Fibroblast of villous mesenchyme (primary cell): ENCODE data around the gene KAT2B. TPM values are rescaled to one million over a fixed set of nuclear protein-coding genes. Genes with fewer than 3 reads are reported as not detected.

Experiments
- DNase-seq: peaks from one replicate; pipeline ENCODE4 v3.0.0-alpha.2; 2010; ENCODE audit warnings: low read depth
- H3K4me3 ChIP-seq: 2 replicates; pipeline ENCODE4 v1.5.1; 2011; ENCODE audit warnings: low read depth, mild to moderate bottlenecking, low read length
- total RNA-seq: library from RNA; depleted of rRNA; stranded (reverse); fragments of >200 nt; gene quantifications from 2 replicates; pipeline ENCODE4 v1.2.3, GENCODE V29; 2012
- TF ChIP-seq, protein P1 (sequence below): IDR thresholded peaks from 2 replicates; pipeline ENCODE4 v1.5.1; 2012; ENCODE audit warnings: low read depth, mild to moderate bottlenecking, low read length; ENCODE audit not compliant: insufficient read depth

Gene KAT2B
- total RNA-seq, 1 donor = 12.5 TPM

GRCh38 chr3:20077068-20077467, 36.8 kb downstream of the KAT2B start:
- no peak overlapping the region for H3K4me3 ChIP-seq
- TF ChIP-seq, protein P1, sequence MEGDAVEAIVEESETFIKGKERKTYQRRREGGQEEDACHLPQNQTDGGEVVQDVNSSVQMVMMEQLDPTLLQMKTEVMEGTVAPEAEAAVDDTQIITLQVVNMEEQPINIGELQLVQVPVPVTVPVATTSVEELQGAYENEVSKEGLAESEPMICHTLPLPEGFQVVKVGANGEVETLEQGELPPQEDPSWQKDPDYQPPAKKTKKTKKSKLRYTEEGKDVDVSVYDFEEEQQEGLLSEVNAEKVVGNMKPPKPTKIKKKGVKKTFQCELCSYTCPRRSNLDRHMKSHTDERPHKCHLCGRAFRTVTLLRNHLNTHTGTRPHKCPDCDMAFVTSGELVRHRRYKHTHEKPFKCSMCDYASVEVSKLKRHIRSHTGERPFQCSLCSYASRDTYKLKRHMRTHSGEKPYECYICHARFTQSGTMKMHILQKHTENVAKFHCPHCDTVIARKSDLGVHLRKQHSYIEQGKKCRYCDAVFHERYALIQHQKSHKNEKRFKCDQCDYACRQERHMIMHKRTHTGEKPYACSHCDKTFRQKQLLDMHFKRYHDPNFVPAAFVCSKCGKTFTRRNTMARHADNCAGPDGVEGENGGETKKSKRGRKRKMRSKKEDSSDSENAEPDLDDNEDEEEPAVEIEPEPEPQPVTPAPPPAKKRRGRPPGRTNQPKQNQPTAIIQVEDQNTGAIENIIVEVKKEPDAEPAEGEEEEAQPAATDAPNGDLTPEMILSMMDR = no peak
- no peak for DNase-seq

DNA sequence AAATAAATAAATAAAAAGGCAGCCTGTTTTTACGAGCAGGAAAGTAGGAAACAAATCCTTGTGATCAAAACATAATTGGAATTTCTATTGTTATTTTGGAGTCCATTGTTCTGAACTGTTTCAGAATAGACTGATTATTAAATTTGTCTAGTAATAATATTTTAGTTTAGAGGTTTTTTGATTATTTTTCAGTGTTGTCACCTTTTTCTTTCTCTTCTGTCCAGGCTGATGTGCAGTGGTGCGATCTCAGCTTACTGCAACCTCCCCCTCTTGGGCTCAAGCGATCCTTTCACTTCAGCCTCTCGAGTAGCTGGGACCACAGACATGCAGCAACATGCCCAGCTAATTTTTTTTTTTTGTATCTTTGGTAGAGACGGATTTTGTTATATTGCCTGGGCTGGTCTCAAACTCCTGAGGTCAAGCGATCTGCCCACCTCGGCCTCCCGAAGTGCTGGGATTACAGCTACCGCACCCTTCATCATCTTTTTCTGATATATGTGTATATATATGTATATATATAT, 38.0 kb downstream of the KAT2B start:
- H3K4me3 ChIP-seq = no peak overlapping the region
- TF ChIP-seq, protein P1 = no peak
- DNase-seq = no peak

DNA sequence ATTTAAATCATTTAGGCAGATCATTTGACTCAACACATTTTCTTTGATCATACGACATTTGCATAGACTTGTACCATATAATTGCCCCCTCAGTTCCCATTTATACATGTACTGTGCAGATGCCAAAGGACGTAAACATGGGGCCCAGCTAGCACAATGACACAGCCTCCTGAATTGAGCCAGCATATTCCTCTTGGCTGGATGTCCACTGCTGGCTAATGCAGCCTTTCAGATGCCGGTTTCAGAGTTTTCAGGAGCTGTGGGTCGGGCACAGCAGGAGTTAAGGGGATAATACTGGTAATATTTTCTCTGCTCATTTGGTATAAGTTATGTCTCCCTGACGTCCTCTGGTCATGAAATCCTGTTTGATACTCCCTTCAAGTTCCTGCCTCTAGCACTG, 39.4 kb downstream of the KAT2B start:
- no peak overlapping the region for H3K4me3 ChIP-seq
- TF ChIP-seq, protein P1 = no peak
- DNase-seq = no peak

DNA sequence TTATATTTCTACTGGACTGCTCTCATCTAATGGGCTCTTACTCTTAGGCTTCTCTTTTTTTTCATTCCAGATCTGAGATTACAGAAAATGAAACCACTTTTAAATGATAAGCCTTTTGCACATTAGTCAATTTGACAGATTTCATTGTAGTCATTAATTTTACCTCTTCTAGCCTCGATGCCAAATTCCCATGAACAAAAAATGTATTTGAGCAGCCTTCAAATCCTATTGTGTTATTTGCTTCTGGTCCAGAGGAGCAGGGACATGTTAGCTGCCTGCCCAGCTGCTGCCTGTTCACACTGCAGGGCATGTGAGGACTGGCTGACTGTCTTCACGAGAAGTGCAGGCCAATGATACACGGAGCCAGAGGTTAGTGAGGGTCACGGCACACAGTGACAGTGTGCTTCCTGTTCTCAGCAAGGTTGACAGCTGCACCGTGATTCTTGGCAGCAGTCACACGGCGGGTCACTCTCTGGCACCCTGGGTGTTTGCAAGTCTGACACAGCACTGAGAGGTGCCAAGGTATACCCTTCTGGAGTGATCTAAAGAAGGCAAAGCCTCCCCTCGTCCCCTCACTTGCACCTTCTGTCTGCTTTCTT, 40.8 kb downstream of the KAT2B start:
- TF ChIP-seq, protein P1 = no peak
- DNase-seq = no peak
- H3K4me3 ChIP-seq = no peak overlapping the region

GRCh38 chr3:20083253-20083652, 43.0 kb downstream of the KAT2B start:
- H3K4me3 ChIP-seq = no peak overlapping the region
- TF ChIP-seq, protein P1 = no peak
- no peak for DNase-seq

- no peak overlapping the region for H3K4me3 ChIP-seq
- TF ChIP-seq, protein P1 = no peak
- DNase-seq = no peak
These were observed 43.7 kb downstream of the KAT2B start for GRCh38 chr3:20083953-20084352.
